Measurements from ENCODE around the gene PXYLP1.

DNA sequence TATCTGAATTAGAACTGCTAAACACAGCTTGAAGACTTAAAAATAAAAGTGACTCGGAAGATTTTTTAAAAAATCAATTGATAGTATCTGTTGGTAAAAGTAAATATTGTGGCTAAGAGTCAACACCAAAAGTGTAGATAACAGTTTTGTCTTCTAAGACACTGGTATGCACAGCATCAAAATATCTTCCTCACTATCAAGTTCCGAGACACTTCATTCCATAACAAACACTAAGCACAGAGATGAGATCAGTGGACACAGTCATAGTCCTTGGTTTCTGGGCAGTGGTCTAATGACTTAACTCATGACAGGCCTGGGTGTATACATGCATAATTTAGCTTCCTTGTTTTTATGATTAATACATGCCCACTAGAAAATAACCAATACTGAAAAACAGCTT is 63.2 kb downstream of the PXYLP1 start:
- no peak for TF ChIP-seq CTCF (IDR thresholded peaks at IDR 0.05; ENCODE audit: control extremely low read depth in 1 of 3, insufficient read depth in 1 of 3, low read depth in 1 of 3, low read length in 3 of 3)
- no peak for TF ChIP-seq CREB1 (IDR thresholded peaks at IDR 0.05)
- TF ChIP-seq KDM1A (IDR thresholded peaks at IDR 0.05; ENCODE audit: borderline replicate concordance, low read length): no peak
